GM12801 (cell line): Measurements from ENCODE around the gene DDX10.

Experiments used
- TF ChIP-seq, protein P1 (sequence below): IDR thresholded peaks from one replicate; pipeline ENCODE4 v1.5.1; 2011; ENCODE audit warnings: control low read depth; ENCODE audit not compliant: insufficient read length; ENCODE audit errors: extremely low read depth

The DDX10 gene

DNA sequence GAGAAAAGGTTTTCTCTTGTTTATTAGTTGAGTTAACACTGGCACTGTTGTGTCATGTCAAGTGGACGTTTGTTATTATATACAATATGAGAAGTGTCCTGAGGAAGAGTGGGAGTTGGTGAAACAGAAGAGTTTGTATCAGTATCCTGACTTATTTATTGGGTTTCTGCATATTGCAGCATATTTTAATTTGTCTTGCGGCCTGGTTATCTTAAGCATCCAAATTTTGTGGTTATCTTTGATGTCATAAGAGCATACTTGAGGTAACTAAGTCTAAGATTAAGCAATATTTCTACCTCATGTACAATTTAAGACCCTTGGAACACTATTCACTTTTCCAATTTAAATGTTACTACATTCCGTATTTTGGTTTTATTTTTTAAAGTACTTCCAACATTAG lies 103.5 kb downstream of the DDX10 start:
- TF ChIP-seq, protein P1, sequence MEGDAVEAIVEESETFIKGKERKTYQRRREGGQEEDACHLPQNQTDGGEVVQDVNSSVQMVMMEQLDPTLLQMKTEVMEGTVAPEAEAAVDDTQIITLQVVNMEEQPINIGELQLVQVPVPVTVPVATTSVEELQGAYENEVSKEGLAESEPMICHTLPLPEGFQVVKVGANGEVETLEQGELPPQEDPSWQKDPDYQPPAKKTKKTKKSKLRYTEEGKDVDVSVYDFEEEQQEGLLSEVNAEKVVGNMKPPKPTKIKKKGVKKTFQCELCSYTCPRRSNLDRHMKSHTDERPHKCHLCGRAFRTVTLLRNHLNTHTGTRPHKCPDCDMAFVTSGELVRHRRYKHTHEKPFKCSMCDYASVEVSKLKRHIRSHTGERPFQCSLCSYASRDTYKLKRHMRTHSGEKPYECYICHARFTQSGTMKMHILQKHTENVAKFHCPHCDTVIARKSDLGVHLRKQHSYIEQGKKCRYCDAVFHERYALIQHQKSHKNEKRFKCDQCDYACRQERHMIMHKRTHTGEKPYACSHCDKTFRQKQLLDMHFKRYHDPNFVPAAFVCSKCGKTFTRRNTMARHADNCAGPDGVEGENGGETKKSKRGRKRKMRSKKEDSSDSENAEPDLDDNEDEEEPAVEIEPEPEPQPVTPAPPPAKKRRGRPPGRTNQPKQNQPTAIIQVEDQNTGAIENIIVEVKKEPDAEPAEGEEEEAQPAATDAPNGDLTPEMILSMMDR = no peak

DNA sequence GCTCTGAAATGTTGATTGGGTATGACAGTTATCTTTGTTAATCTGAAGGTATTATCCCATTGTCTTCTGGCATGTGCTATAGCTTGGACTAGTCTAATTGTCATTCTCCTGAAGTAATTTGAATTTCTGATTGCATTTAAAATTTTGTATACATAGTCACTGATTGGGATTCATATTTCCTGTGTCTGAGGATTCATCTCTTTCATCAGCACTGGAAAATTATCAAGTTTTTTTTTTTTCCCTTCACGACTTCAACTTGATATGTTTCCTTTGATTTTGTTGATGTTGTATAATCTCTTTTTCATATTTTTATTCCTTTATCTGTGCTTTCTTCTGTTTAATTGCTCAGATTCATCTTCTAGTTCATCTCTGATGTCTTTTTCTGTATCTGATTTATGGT lies 104.1 kb downstream of the DDX10 start:
- TF ChIP-seq, protein P1 = no peak

DNA sequence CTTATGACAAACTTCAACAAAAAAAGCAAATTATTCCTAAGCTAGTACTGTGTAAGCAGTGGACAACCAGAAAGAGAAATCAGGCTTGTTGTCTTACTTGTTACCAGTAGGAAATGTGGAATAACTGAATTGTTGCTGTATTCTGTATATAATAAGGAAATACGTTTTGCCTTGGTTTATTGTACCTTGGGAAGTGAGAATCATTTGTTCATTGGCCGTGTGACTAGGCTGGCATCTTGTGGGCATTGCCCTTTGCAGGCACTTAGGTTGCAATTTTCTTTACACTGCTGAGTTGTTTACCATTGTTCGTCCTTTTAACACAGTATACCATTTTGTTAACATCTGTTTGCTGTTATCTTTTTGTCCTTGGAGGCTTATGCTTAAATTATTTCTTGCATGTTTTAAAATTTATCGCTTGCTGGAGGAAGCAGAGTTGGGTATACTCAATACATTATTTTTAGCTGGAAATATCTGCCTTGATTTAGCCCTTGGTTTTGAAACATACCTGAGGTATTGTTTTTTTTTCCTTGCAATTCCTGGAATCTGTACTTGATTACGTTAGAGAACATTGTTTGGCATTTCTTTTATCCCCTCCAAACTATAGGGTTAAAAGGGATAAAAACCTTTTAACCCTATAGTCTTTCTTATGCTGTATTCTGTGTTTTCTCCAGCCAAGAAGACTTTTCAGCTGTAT lies 109.3 kb downstream of the DDX10 start:
- TF ChIP-seq, protein P1 = no peak

DNA sequence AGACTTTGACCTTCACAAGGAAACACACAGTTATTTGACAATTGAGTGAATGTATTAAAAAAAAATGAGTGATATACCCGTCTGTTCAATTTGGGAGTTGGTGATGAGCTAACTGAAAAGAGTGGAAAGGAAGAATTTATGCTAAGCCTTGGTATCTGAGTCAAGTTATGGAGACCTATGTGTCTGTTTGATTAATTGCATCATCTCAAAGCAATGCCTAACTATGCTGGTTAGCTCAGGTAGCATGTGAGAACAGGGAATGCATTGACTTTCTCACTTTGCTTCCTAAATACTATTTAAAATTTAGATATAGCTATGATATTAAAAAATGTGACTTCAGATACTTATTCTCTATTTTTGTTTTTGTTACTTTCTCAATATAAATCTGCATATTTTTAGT lies 110.5 kb downstream of the DDX10 start:
- TF ChIP-seq, protein P1 = no peak

DNA sequence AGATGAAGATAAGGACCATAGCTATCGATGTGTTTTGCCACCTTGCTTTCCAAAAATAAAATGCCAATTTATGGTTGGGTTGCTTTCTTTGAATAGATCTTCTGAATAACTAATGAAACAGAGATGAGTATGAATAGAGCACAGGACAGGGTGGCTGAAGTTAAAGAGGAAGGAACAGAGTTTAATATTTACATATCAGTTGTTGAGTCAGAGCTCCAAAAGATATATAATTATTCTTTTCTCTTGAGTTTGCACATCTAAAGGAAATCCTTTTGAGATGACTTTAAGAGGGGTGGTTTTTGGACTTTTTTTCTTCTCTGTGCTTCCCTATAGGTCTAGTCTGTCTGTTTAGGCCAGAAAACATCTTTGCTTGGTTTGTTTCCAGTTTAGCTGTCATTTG lies 115.2 kb downstream of the DDX10 start:
- TF ChIP-seq, protein P1 = no peak

DNA sequence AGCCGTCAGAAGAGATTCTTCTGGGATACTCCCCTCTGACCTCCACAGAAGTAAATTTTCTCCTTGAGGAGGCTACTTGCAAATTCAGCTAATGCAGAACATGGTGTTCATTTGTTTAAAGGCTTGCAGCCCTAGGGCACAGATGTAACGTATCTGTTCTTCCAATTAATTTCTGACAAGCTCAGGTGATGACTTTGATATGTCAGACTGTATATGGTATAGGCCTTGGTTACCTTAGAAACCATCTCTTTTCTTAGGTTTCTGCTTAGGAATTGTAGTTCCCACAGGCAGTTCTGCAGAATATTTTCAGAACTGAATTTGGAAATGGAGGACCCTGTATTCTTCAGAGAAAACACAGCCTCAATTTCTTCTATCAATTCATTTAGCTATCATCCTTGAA lies 117.1 kb downstream of the DDX10 start:
- TF ChIP-seq, protein P1 = no peak

DNA sequence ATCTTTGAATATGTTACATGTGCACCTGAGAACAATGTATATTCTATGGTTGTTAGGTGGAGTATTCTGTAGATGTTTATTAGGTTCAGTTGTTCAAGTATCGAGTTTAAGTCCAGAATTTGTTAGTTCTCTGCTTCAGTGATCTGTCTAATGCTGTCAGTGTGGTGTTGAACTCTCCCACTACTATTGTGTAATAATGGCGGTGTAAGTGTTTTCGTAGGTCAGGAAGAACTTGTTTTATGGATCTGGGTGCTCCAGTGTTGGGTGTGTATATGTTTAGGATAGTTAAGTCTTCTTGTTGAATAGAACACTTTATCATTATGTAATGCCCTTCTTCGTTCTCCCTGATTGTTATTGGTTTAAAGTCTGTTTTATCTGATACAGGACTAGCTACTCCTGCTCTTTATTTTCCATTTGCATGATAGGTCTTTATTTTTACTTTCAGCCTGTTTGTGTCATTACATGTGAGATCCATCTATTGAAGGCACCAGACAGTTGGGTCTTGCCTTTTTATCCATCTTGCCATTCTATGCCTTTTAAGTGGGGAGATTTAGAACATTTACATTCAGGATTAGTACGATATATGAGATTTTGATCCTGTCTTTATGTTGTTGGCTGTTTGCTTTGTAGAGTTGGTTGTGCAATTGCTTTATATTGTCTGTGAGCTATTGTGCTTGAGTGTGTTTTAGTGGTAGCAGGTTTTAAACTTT lies 121.6 kb downstream of the DDX10 start:
- TF ChIP-seq, protein P1 = no peak
